Subcutaneous abdominal adipose tissue (tissue), 5 donors: Measurements from ENCODE around the gene STX17.

Experiments used
- H3K27ac ChIP-seq: one replicate; pipeline ENCODE4 v1.7.0; 2013; ENCODE audit warnings: low read depth, mild to moderate bottlenecking, inconsistent platforms, low read length, moderate library complexity
- H3K27me3 ChIP-seq, 5 donors: one replicate each; pipeline ENCODE4 v1.7.0; 2013; ENCODE audit warnings: low read length in 5 of 5, inconsistent platforms in 1 of 5; ENCODE audit not compliant: control insufficient read depth in 5 of 5, insufficient read depth in 4 of 5
- H3K36me3 ChIP-seq, 5 donors: one replicate each; pipeline ENCODE4 v1.7.0; 2013; ENCODE audit warnings: low read length in 5 of 5; ENCODE audit not compliant: control insufficient read depth in 5 of 5, insufficient read depth in 5 of 5
- H3K4me1 ChIP-seq, 5 donors: one replicate each; pipeline ENCODE4 v1.7.0; 2013; ENCODE audit warnings: low read length in 5 of 5, mild to moderate bottlenecking in 3 of 5, moderate library complexity in 1 of 5; ENCODE audit not compliant: control insufficient read depth in 5 of 5, insufficient read depth in 5 of 5
- H3K4me3 ChIP-seq, 5 donors: one replicate each; pipeline ENCODE4 v1.7.0; 2013; ENCODE audit warnings: low read length in 5 of 5, low read depth in 1 of 5
- H3K9ac ChIP-seq, 5 donors: one replicate each; pipeline ENCODE4 v1.7.0; 2013; ENCODE audit warnings: low read length in 5 of 5, mild to moderate bottlenecking in 4 of 5, moderate library complexity in 3 of 5
- H3K9me3 ChIP-seq, 5 donors: one replicate each; pipeline ENCODE4 v1.7.0; 2013; ENCODE audit warnings: low read length in 5 of 5; ENCODE audit not compliant: control insufficient read depth in 5 of 5
- donor health status: healthy.
- donor health status: healthy.
- donor health status: healthy.
- donor health status: healthy.
- donor health status: healthy.

STX17 gene

DNA sequence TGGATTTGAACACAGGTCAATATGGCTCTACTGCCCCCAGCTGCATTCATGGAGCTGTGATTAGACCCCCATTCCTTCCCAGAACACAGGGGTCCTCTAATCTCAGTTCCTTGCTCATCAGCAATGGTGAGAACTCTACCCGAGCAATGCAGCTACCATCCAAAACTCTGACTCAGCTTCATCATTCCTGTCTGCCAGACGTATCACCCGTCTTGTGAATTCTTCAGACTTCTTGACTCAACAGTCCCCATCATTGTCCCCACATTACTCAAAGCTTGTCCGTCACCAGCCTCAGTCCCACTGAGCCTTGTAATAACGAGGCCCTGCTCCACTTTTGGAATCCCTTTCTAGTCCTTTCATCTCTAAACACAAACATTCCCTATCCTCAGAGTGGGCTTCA, 36.3 kb upstream of the STX17 start:
- Histone ChIP-seq H3K27ac (no peak overlapping the region), H3K4me1 (no peaks in the 10 kb centered on the region), H3K9ac (no peak overlapping the region), H3K4me3 (no peak overlapping the region), H3K36me3 (no peaks in the 10 kb centered on the region), H3K27me3 (no peaks in the 10 kb centered on the region), H3K9me3 (no peaks in the 10 kb centered on the region)

DNA sequence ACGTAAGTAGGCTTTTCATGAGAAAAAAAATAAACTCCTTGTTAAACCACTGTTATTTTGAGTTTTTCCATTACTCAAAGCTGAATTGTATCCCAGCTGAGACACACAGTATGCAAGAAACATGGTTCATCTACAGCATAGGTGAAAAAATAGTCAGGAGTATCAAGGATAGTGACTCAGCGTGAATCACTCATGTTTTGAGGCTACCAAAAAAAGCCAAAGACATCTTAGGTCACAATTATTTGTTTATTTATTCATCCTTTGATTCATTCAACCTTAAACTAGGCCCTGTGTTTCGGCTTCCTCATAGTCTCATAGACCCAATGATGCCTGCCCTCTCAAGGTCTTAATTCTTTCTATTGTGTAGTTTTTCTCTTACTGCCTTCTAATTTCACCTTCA, 32.9 kb upstream of the STX17 start:
- Histone ChIP-seq H3K4me3 (no peak overlapping the region), H3K27me3 (no peaks in the 10 kb centered on the region), H3K36me3 (no peaks in the 10 kb centered on the region), H3K27ac (no peak overlapping the region), H3K4me1 (no peaks in the 10 kb centered on the region), H3K9me3 (no peaks in the 10 kb centered on the region), H3K9ac (no peak overlapping the region)

DNA sequence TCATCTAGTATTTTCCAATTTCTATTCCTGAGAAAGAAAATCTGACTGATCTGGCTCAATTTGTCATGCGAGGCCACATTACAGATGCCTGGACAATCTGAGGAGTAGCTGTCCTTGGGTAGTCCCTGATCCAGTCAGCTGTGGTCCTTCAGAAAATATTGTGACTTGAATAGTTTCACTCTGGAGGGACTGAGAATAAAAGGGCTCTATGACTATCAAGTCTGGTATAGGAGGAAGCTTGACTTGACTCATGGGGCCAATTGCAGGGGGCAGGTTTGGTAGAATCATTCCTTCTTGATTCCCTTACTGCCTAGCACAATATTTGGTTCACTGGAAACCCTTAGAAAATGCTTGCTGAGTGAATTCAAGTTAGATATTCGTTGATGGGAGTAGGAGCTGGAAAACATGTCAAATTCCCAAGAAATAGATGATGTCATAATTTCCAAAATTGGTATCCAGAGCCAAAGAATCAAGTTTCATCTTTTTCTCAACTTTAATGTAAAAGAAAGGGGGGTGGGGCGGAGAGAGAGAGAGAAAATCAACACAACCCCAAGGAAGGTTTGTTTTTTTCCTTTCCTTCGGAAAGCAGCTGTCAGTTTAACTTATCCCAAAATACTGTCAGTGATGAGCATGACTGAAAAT, 32.4 kb upstream of the STX17 start:
- no peak overlapping the region for H3K4me3 ChIP-seq
- H3K36me3 ChIP-seq, result no peaks in the 10 kb centered on the region
- no peaks in the 10 kb centered on the region for H3K27me3 ChIP-seq
- H3K27ac ChIP-seq, result no peak overlapping the region
- no peaks in the 10 kb centered on the region for H3K9me3 ChIP-seq
- no peaks in the 10 kb centered on the region for H3K4me1 ChIP-seq
- no peak overlapping the region for H3K9ac ChIP-seq

DNA sequence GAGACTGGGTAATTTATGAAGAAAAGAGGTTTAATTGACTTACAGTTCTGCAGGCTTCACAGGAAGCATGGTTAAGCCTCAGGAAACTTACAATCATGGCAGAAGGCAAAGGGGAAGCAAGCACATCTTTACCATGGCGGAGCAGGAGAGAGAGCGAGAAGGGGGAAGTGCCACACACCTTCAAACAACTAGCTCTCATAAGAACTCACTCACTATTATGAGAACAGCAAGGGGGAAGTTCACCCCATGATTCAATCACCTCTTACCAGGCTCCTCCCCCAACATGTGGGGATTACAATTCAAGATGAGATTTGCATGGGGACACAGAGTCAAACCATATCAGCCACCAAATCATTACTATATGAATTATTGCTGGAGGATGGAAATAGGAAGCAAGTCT, 30.3 kb upstream of the STX17 start:
- Histone ChIP-seq H3K9ac (no peak overlapping the region), H3K27me3 (no peaks in the 10 kb centered on the region), H3K4me1 (no peaks in the 10 kb centered on the region), H3K27ac (no peak overlapping the region), H3K36me3 (no peaks in the 10 kb centered on the region), H3K4me3 (no peak overlapping the region), H3K9me3 (no peaks in the 10 kb centered on the region)

DNA sequence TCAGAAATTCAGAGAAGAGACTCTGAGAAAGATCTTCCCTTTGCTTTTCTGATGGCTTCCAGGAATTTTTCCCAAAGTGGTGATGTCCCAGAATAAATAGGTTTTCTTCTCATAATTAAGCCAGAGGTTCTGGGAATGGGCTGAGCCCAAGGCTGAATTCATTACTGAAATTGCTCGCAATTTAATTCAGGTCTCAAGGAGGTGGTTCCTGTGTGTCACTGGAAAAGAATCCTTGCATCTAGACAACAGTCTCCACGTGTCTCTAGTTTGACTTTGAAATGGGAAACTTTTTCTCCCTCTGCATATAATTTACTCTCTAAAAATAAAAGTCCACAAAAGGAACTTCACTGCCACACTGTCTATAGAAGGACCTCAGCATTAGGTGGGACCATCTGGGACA, 27.8 kb upstream of the STX17 start:
- Histone ChIP-seq H3K36me3 (no peaks in the 10 kb centered on the region), H3K9ac (no peak overlapping the region), H3K27me3 (no peaks in the 10 kb centered on the region), H3K4me3 (no peak overlapping the region), H3K27ac (no peak overlapping the region), H3K4me1 (no peaks in the 10 kb centered on the region), H3K9me3 (no peaks in the 10 kb centered on the region)

DNA sequence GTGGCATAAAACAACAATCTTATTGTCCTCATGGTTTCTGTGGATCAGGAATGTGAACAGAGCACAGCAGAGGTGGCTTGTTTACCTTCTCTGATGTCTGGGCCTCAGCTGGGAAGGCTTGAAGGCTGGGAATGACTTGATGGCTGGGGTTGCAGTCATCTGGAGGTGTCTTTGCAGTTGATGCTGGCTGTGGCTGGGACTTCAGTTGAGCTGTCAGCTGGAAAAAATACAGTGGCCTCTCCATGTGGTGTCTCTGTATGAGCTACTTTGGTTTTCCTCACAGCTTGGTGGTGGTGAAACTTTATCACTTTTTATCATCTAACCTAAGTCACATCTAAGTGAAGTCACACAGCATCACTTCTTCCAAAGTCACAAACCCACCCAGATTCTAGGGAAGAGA, 24.7 kb upstream of the STX17 start:
- H3K4me3 ChIP-seq, result no peak overlapping the region
- H3K27me3 ChIP-seq, result no peaks in the 10 kb centered on the region
- H3K9me3 ChIP-seq, result no peaks in the 10 kb centered on the region

DNA sequence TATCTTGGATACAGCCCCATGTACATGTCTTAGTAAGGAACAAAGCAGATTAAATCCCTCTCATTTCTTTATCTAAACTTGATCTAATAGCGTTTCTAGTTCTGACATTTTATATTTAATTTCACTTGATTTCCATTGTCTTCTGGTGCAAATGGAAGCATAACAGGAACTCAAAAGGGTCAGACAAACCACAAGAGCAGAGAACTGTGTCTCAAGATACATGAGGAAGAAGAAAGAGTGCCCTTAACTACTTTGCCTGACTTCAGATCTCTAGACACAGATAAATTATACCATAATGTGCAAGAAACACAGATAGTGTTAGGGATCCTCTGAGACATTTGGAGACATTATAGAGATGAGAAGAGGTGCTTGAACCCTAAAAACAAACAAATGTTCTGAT, 20.7 kb upstream of the STX17 start:
- Histone ChIP-seq H3K27ac (no peak overlapping the region), H3K36me3 (no peaks in the 10 kb centered on the region), H3K27me3 (no peaks in the 10 kb centered on the region), H3K9me3 (no peaks in the 10 kb centered on the region), H3K4me3 (no peak overlapping the region), H3K9ac (no peak overlapping the region), H3K4me1 (no peaks in the 10 kb centered on the region)

More for the DNA sequence above, 24.7 kb upstream of the STX17 start:
- no peaks in the 10 kb centered on the region for H3K4me1 ChIP-seq
- H3K27ac ChIP-seq, result no peak overlapping the region
- H3K36me3 ChIP-seq, result no peaks in the 10 kb centered on the region
- H3K9ac ChIP-seq, result no peak overlapping the region

DNA sequence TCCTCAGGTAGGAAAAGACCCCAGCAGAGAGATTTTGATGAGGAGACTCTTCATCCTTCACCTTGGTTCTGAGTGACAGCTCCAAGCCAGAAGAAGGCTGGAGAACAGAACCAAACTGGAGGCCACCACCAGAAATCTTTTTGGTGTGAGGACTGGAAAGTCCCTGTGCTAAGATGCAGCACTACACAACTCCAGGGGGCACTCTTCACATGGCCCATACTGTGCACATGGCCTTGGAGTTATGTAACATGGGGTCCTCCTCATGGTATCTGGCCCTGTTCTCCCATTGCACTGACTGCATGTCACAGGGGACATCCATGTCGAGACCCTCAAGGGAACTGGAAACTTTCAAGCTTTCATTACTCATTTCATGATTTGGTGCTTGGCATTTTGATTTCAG, 17.3 kb upstream of the STX17 start:
- Histone ChIP-seq H3K9ac (no peak overlapping the region), H3K9me3 (no peaks in the 10 kb centered on the region), H3K27ac (no peak overlapping the region), H3K27me3 (no peaks in the 10 kb centered on the region), H3K4me3 (no peak overlapping the region), H3K36me3 (no peaks in the 10 kb centered on the region), H3K4me1 (no peaks in the 10 kb centered on the region)

DNA sequence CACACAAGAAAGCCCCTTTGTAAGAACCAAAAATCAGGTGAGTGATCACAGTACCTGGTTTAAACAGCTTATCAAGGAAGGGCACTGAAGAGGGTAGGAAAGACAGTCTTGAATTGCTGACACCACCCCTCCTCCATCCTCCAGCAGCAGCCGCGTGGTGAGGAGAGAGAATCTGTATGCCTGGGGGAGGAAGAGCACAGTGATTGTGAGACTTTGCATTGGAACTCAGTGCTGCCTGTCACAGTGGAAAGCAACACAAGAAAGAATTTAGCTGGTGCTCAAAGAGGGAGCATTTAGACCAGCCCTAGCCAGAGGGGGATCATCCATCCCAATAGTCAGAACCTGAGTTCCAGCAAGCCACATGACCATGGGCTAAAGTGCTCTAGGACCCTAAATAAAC, 11.6 kb upstream of the STX17 start:
- Histone ChIP-seq H3K27ac (no peak overlapping the region), H3K36me3 (no peaks in the 10 kb centered on the region), H3K9ac (no peak overlapping the region), H3K4me3 (no peak overlapping the region), H3K9me3 (no peaks in the 10 kb centered on the region), H3K27me3 (peaks cover 0 to 4% (median 0%) of the 10 kb centered on the region in 5 donors), H3K4me1 (no peaks in the 10 kb centered on the region)

DNA sequence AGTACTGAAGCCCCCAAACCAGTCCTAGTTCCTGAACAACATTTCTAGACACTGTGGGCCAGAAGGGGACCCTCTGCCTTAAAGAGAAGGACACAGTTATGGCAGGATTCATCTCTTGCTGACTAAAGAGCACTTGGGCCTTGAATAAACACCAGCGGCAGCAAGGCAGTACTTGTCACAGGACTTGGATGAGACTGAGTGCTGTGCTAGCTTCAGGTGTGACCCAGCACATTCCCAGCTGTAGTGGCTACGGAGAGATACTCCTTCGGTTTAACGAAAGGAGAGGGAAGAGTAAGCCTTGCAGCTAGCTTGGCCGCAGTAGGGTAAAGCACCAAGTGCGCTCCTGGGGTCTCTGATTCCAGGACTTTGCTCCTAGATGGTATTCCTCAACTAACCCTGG, 10.9 kb upstream of the STX17 start:
- no peak overlapping the region for H3K27ac ChIP-seq
- no peaks in the 10 kb centered on the region for H3K4me1 ChIP-seq
- no peak overlapping the region for H3K9ac ChIP-seq
- no peak overlapping the region for H3K4me3 ChIP-seq
- H3K27me3 ChIP-seq, result peaks cover 0 to 4% (median 0%) of the 10 kb centered on the region in 5 donors
- H3K36me3 ChIP-seq, result no peaks in the 10 kb centered on the region
- no peaks in the 10 kb centered on the region for H3K9me3 ChIP-seq

DNA sequence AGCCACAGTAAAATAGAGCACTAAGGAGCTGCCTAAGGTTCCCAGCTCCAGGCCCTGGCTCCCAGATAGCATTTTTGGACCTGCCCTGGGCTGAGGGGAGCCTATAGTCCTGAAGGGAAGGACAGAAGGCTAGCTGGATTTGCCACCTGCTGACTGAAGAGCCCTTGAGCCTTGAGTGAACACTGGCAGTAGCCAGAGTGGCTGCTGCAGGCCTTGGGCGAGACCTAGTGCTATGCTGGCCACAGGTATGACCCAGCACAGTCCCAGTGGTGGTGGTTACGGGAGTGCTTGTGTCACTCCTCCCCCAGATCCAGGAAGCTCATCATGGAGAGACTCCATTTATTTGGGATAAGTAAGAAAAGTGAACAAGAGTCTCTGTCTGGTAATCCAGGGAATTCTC, 10.3 kb upstream of the STX17 start:
- H3K27me3 ChIP-seq, result peaks cover 0 to 4% (median 0%) of the 10 kb centered on the region in 5 donors
- no peaks in the 10 kb centered on the region for H3K36me3 ChIP-seq

More for the DNA sequence above, 10.3 kb upstream of the STX17 start:
- Histone ChIP-seq H3K9me3 (no peaks in the 10 kb centered on the region), H3K27ac (no peak overlapping the region), H3K4me3 (no peak overlapping the region), H3K9ac (no peak overlapping the region), H3K4me1 (no peaks in the 10 kb centered on the region)
